ENCODE data around the gene UBN2. TPM values are rescaled to one million over a fixed set of nuclear protein-coding genes. Genes with fewer than 3 reads are reported as not detected.

UBN2 gene
- total and polyA plus RNA-seq, 10 of the 15 experiments (the other 5 are each of a cell fraction or from before 2014, with no cell fraction given), result 0.27 to 8.5 (median 2.5) TPM

DNA sequence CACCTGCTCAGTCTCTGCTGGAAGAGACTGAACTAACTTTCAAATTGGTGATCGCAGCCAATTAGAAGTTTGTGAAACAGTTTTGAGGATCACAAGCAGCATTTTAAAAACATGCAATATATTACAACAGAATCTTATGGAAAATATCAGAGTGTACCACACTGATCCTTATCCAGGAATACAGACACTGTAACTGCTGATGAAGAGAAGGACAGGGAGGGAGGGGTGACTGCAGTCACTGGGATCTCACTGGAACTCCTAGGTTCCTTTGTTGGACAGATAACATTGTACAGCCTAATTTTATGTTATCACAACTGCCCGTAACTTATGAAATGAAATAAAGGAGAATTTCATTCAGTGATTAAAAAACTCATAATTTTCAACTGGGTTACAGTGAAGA lies 6.8 kb upstream of the UBN2 start:
- Histone ChIP-seq H3K27ac (ENCODE audit: control insufficient read depth, insufficient read depth) (no peak overlapping the region), H3K36me3 (ENCODE audit: control insufficient read depth in 2 of 2, insufficient read depth in 2 of 2, low read length in 1 of 2) (no peaks in the 10 kb centered on the region), H3K9me3 (replicated peaks; ENCODE audit: control insufficient read depth, insufficient read depth, low read length) (no peaks in the 10 kb centered on the region; the same call in 2 of the 3 replicates), H3K27me3 (replicated peaks in 1 of 2; ENCODE audit: control insufficient read depth in 2 of 2, insufficient read depth in 2 of 2, low read length in 1 of 2) (no peaks in the 10 kb centered on the region), H3K79me2 (ENCODE audit: control insufficient read depth, insufficient read depth, low read length) (no peaks in the 10 kb centered on the region), H2AFZ (ENCODE audit: control insufficient read depth, low read depth, low read length) (no peak overlapping the region), H4K20me1 (ENCODE audit: control insufficient read depth, insufficient read depth) (no peaks in the 10 kb centered on the region), H3K4me2 (ENCODE audit: control insufficient read depth, insufficient read depth) (no peak overlapping the region), H3K4me1 (ENCODE audit: control insufficient read depth, insufficient read depth, low read length) (no peaks in the 10 kb centered on the region), H3K4me3 (no peak overlapping the region), H3K9ac (ENCODE audit: control insufficient read depth, insufficient read depth, low read length) (no peak overlapping the region)
- ChIA-PET RAD21 (ENCODE audit: unreplicated experiment) (no interaction called here), SMC1A (ENCODE audit: uncharacterized antibody, unreplicated experiment) (no interaction called here), CTCF (no interaction called here), POLR2A (no interaction called here)
- FAIRE-seq (no peak), ATAC-seq (no peak), DNase-seq (ENCODE audit: low read depth, low spot score) (no peak)
- in situ Hi-C loops (cut with MboI), result no loop called here
- intact Hi-C loops (cut with micrococcal nuclease; ENCODE audit: unreplicated experiment), result no loop called here
- BruUV-seq (replicated peaks), result no TSS peak
- 71% methylated on average over 2 of the region's 2 CpGs for WGBS (ENCODE audit: insufficient coverage, insufficient replicate concordance, low lambda C conversion rate, missing lambda C conversion rate)
- TF ChIP-seq IKZF1 (conservative IDR thresholded peaks at IDR 0.05) (no peak), MYB (IDR thresholded peaks at IDR 0.05; ENCODE audit: borderline replicate concordance, low read depth, low read length) (no peak), RELA (IDR thresholded peaks at IDR 0.05; ENCODE audit: borderline replicate concordance, partially characterized antibody) (no peak), PKNOX1 (IDR thresholded peaks at IDR 0.05) (no peak), IRF3 (IDR thresholded peaks at IDR 0.05) (no peak), KAT2A (conservative IDR thresholded peaks at IDR 0.05; ENCODE audit: control insufficient read depth, low read depth, low read length) (no peak), POLR2AphosphoS2 (IDR thresholded peaks at IDR 0.05; ENCODE audit: low read depth, low read length) (no peak), SIN3A (IDR thresholded peaks at IDR 0.05; ENCODE audit: low read depth, low read length) (no peak), FOXM1 (IDR thresholded peaks at IDR 0.05; ENCODE audit: low read depth, low read length) (no peak), CHD1 (IDR thresholded peaks at IDR 0.05; ENCODE audit: low read depth, low read length) (no peak), SMAD5 (IDR thresholded peaks at IDR 0.05; ENCODE audit: low read depth) (no peak), ZNF592 (IDR thresholded peaks at IDR 0.05) (no peak), BRCA1 (IDR thresholded peaks at IDR 0.05; ENCODE audit: low read depth, low read length) (no peak)
- TF ChIP-seq, protein P1, sequence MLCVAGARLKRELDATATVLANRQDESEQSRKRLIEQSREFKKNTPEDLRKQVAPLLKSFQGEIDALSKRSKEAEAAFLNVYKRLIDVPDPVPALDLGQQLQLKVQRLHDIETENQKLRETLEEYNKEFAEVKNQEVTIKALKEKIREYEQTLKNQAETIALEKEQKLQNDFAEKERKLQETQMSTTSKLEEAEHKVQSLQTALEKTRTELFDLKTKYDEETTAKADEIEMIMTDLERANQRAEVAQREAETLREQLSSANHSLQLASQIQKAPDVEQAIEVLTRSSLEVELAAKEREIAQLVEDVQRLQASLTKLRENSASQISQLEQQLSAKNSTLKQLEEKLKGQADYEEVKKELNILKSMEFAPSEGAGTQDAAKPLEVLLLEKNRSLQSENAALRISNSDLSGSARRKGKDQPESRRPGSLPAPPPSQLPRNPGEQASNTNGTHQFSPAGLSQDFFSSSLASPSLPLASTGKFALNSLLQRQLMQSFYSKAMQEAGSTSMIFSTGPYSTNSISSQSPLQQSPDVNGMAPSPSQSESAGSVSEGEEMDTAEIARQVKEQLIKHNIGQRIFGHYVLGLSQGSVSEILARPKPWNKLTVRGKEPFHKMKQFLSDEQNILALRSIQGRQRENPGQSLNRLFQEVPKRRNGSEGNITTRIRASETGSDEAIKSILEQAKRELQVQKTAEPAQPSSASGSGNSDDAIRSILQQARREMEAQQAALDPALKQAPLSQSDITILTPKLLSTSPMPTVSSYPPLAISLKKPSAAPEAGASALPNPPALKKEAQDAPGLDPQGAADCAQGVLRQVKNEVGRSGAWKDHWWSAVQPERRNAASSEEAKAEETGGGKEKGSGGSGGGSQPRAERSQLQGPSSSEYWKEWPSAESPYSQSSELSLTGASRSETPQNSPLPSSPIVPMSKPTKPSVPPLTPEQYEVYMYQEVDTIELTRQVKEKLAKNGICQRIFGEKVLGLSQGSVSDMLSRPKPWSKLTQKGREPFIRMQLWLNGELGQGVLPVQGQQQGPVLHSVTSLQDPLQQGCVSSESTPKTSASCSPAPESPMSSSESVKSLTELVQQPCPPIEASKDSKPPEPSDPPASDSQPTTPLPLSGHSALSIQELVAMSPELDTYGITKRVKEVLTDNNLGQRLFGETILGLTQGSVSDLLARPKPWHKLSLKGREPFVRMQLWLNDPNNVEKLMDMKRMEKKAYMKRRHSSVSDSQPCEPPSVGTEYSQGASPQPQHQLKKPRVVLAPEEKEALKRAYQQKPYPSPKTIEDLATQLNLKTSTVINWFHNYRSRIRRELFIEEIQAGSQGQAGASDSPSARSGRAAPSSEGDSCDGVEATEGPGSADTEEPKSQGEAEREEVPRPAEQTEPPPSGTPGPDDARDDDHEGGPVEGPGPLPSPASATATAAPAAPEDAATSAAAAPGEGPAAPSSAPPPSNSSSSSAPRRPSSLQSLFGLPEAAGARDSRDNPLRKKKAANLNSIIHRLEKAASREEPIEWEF (IDR thresholded peaks at IDR 0.05; ENCODE audit: insufficient replicate concordance, low read depth, low read length), result no peak
